HepG2 (cell line): ENCODE measurements around the gene GPC4. TPM values are rescaled to one million over a fixed set of nuclear protein-coding genes. Genes with fewer than 3 reads are reported as not detected.

Source experiments
- ATAC-seq: fragments of 200-7000 bp; cut with Tn5 transposase; 3 replicates; pipeline ENCODE4 v1.9.1; 2020; ENCODE audit warnings: mild to moderate bottlenecking, moderate library complexity
- BruUV-seq: library from RNA; stranded (reverse); fragments of 400-500 nt; replicated peaks from 2 replicates; lab custom pipeline; 2021; lab: Mats Ljungman, UMichigan
- CTCF ChIA-PET: fragments of 300-600 bp; formaldehyde crosslinking; extraction: SDS; loops from one replicate; lab custom pipeline; 2021; ENCODE audit warnings: low total read pairs, inconsistent platforms, low intra/inter-chr PET ratio; lab: Yijun Ruan, JAX
- POLR2A ChIA-PET: fragments of 350-600 bp; sonication (Branson Sonifier 250); formaldehyde crosslinking; loops from one replicate; lab custom pipeline; 2020; ENCODE audit warnings: antibody characterized with exemption, inconsistent platforms; lab: Yijun Ruan, JAX
- DNase-seq: peaks from one replicate; pipeline ENCODE4 v3.0.0-alpha.2; 2015; ENCODE audit warnings: low spot score
- FAIRE-seq: peaks from 3 replicates; lab custom pipeline; 2011; peaks lifted over from hg19 to GRCh38; lab: Jason Lieb, UNC
- H2AFZ ChIP-seq: one replicate; pipeline ENCODE4 v1.6.1; 2011; ENCODE audit warnings: low read length, inconsistent platforms
- H3K27ac ChIP-seq: fragments of 300-600 bp; 3 replicates; pipeline ENCODE4 v1.8.0; 2011; ENCODE audit warnings: mixed run types, mild to moderate bottlenecking, mixed read lengths, low read length, inconsistent platforms; ENCODE audit not compliant: insufficient read depth; ENCODE audit errors: extremely low read length
- H3K27me3 ChIP-seq, 2 experiments: fragments of 200-600 bp in 1 of 2; 2 replicates in 1 of 2; 3 replicates in 1 of 2; pipeline versions ENCODE4 v1.6.0 to v1.8.0; 2011; ENCODE audit warnings: low read length in 2 of 2, mild to moderate bottlenecking in 2 of 2, moderate library complexity in 2 of 2, inconsistent platforms in 1 of 2; ENCODE audit not compliant: insufficient read depth in 2 of 2, control insufficient read depth in 1 of 2
- H3K36me3 ChIP-seq, 2 experiments: fragments of 200-600 bp in 1 of 2; replicated peaks in 1 of 2; 2 replicates in 1 of 2; 3 replicates in 1 of 2; pipeline versions ENCODE4 v1.5.1 to v1.8.0; 2011; ENCODE audit warnings: low read length in 2 of 2, inconsistent platforms in 1 of 2; ENCODE audit not compliant: insufficient read depth in 2 of 2, control insufficient read depth in 1 of 2
- H3K4me1 ChIP-seq: 2 replicates; pipeline ENCODE4 v1.5.1; 2012; ENCODE audit warnings: low read length, inconsistent platforms; ENCODE audit not compliant: insufficient read depth
- H3K4me2 ChIP-seq: 2 replicates; pipeline ENCODE4 v1.6.0; 2011; ENCODE audit warnings: low read depth, low read length, inconsistent platforms
- H3K4me3 ChIP-seq, 3 experiments: fragments of 200-600 bp in 1 of 3; sonication (generic), shearing (Covaris generic) in 1 of 3; replicated peaks in 1 of 3; 2 replicates each; pipeline ENCODE4 v1.5.1; 2011 to 2016; ENCODE audit warnings: low read length in 3 of 3, inconsistent platforms in 2 of 3, low read depth in 2 of 3, mild to moderate bottlenecking in 2 of 3, control low read depth in 1 of 3, mixed read lengths in 1 of 3; ENCODE audit not compliant: insufficient read depth in 1 of 3
- H3K79me2 ChIP-seq: one replicate; pipeline ENCODE4 v1.6.1; 2011; ENCODE audit warnings: low read length, inconsistent platforms; ENCODE audit not compliant: insufficient read depth
- H3K9ac ChIP-seq: 2 replicates; pipeline ENCODE4 v1.6.0; 2011; ENCODE audit warnings: mild to moderate bottlenecking, low read depth, low read length, inconsistent platforms; ENCODE audit not compliant: insufficient read depth
- H3K9me3 ChIP-seq: 2 replicates; pipeline ENCODE4 v1.5.1; 2012; ENCODE audit warnings: mild to moderate bottlenecking, low read length
- H4K20me1 ChIP-seq: 2 replicates; pipeline ENCODE4 v1.6.0; 2011; ENCODE audit warnings: inconsistent platforms, mild to moderate bottlenecking, low read length, moderate library complexity; ENCODE audit not compliant: insufficient read depth
- ARID4A ChIP-seq: sonication (generic); formaldehyde crosslinking; IDR thresholded peaks from 2 replicates; pipeline ENCODE4 v1.5.0; 2020; ENCODE audit warnings: mild to moderate bottlenecking, missing genetic modification reagents, borderline replicate concordance
- ELK4 ChIP-seq: sonication (generic); formaldehyde crosslinking; IDR thresholded peaks from 2 replicates; pipeline ENCODE4 v1.9.0; 2021; ENCODE audit warnings: missing genetic modification reagents, borderline replicate concordance
- HOXA3 ChIP-seq: sonication (generic); formaldehyde crosslinking; IDR thresholded peaks from 2 replicates; pipeline ENCODE4 v1.5.0; 2020; ENCODE audit warnings: missing genetic modification reagents
- MLX ChIP-seq: IDR thresholded peaks from 2 replicates; pipeline ENCODE4 v1.6.1; 2016
- PRMT3 ChIP-seq: sonication (generic); formaldehyde crosslinking; IDR thresholded peaks from 2 replicates; pipeline ENCODE4 v1.8.1; 2022; ENCODE audit warnings: low read depth, mild to moderate bottlenecking, moderate library complexity, missing genetic modification reagents, borderline replicate concordance
- RXRB ChIP-seq: IDR thresholded peaks from 2 replicates; pipeline ENCODE4 v1.6.1; 2016; ENCODE audit warnings: borderline replicate concordance, missing genetic modification reagents, missing compliant biosample characterization
- SMAD9 ChIP-seq: sonication (generic); formaldehyde crosslinking; IDR thresholded peaks from 2 replicates; pipeline ENCODE4 v1.5.1; 2020; ENCODE audit warnings: mild to moderate bottlenecking, missing genetic modification reagents
- ZNF276 ChIP-seq: sonication (generic); formaldehyde crosslinking; IDR thresholded peaks from 2 replicates; pipeline ENCODE4 v1.4.0; 2020; ENCODE audit warnings: mild to moderate bottlenecking, low read depth, missing genetic modification reagents
- ZNF468 ChIP-seq: sonication (generic); formaldehyde crosslinking; IDR thresholded peaks from 2 replicates; pipeline ENCODE4 v1.8.0; 2022; ENCODE audit warnings: mild to moderate bottlenecking, moderate library complexity, missing genetic modification reagents
- ZNF484 ChIP-seq: sonication (generic); formaldehyde crosslinking; IDR thresholded peaks from 2 replicates; pipeline ENCODE4 v1.5.1; 2020; ENCODE audit warnings: mild to moderate bottlenecking, low read depth, missing genetic modification reagents, borderline replicate concordance
- ZNF572 ChIP-seq: sonication (generic); formaldehyde crosslinking; IDR thresholded peaks from 2 replicates; pipeline ENCODE4 v1.5.1; 2020; ENCODE audit warnings: mild to moderate bottlenecking, missing genetic modification reagents
- in situ Hi-C: cut with HindIII; loops from 2 replicates; pipeline ENCODE4 v1.10.0; 2017; ENCODE audit warnings: low pct_unique_long_range_greater_than_20kb; ENCODE audit not compliant: extremely low pct_ligation_motif_present
- intact Hi-C: fragments of 100-400 bp; cut with micrococcal nuclease; formaldehyde crosslinking; loops from one replicate; pipeline ENCODE4 v1.10.0; 2022; ENCODE audit not compliant: unreplicated experiment
- polyA plus RNA-seq, 8 experiments: library from polyadenylated mRNA; depleted of rRNA in 3 of 8; stranded (reverse) in 7 of 8; unstranded in 1 of 8; fragments of >200 nt; fragmentation: Illumina TruSeq in 4 of 8; extraction: Trizol in 4 of 8; gene quantifications; 2 replicates each; pipeline versions ENCODE4 v1.2.1 to v1.2.3, GENCODE V29; 2011 to 2016; ENCODE audit warnings: low read depth in 4 of 8, missing spikeins in 1 of 8, mixed read lengths in 1 of 8; ENCODE audit not compliant: insufficient read depth in 1 of 8
- total RNA-seq, 5 experiments: library from RNA; depleted of rRNA; stranded (reverse); fragments of >200 nt; fragmentation: Illumina TruSeq; extraction: Trizol; gene quantifications; 2 replicates each; pipeline ENCODE4 v1.2.3, GENCODE V29; 2016; ENCODE audit warnings: low read depth in 1 of 5

The GPC4 gene
- total and polyA plus RNA-seq, 2 of the 13 experiments (the other 11 are each of a cell fraction or from before 2014, with no cell fraction given), result 0.29 to 0.38 TPM

GRCh38 chrX:133325422-133325821 is 89.9 kb downstream of the GPC4 start:
- Histone ChIP-seq H4K20me1 (no peaks in the 10 kb centered on the region), H3K36me3 (no peaks in the 10 kb centered on the region), H3K4me1 (no peaks in the 10 kb centered on the region), H3K9me3 (no peaks in the 10 kb centered on the region), H3K9ac (no peak overlapping the region), H3K79me2 (no peaks in the 10 kb centered on the region), H3K4me3 (no peak overlapping the region)
- in situ Hi-C loops, result no loop called here
- ChIA-PET POLR2A (no interaction called here), CTCF (no interaction called here)
- intact Hi-C loops, result no loop called here
- TF ChIP-seq MLX (CRISPR knock-in tag), result no peak
- TF ChIP-seq HOXA3 (CRISPR knock-in tag), result no peak
- no peak for TF ChIP-seq ELK4 (CRISPR knock-in tag)
- no peak for TF ChIP-seq ZNF484
- no peak for TF ChIP-seq ARID4A (CRISPR knock-in tag)
- TF ChIP-seq SMAD9, result no peak
- no peak for TF ChIP-seq ZNF572 (CRISPR knock-in tag)
- no peak for TF ChIP-seq ZNF276 (CRISPR knock-in tag)
- no peak for TF ChIP-seq RXRB (CRISPR knock-in tag)
- no peak for TF ChIP-seq ZNF468 (CRISPR knock-in tag)
- no peak for TF ChIP-seq PRMT3 (CRISPR knock-in tag)
- TF ChIP-seq, all 625 proteins: peak for 0
- no peak for DNase-seq
- H3K4me2 ChIP-seq, result no peak overlapping the region
- no peak for ATAC-seq
- H2AFZ ChIP-seq, result no peak overlapping the region
- H3K27me3 ChIP-seq, result no peaks in the 10 kb centered on the region
- no peak overlapping the region for H3K27ac ChIP-seq
- FAIRE-seq, result no peak
- no TSS peak for BruUV-seq
